VCaP (cell line): Measurements from ENCODE around the gene HRG.
"Not testable (repeated sequence)": the region's sequence is repeated elsewhere in the genome, so short reads cannot be mapped to it uniquely, and the experiment has no call there.

Experiments
- H3K27ac ChIP-seq: fragments of 450-650 bp; 2 replicates; pipeline ENCODE4 v1.5.1; 2017
- CTCF ChIP-seq: fragments of 450-650 bp; conservative IDR thresholded peaks from 2 replicates; pipeline ENCODE4 v1.5.1; 2017; ENCODE audit warnings: mild to moderate bottlenecking, moderate library complexity

The HRG gene

DNA sequence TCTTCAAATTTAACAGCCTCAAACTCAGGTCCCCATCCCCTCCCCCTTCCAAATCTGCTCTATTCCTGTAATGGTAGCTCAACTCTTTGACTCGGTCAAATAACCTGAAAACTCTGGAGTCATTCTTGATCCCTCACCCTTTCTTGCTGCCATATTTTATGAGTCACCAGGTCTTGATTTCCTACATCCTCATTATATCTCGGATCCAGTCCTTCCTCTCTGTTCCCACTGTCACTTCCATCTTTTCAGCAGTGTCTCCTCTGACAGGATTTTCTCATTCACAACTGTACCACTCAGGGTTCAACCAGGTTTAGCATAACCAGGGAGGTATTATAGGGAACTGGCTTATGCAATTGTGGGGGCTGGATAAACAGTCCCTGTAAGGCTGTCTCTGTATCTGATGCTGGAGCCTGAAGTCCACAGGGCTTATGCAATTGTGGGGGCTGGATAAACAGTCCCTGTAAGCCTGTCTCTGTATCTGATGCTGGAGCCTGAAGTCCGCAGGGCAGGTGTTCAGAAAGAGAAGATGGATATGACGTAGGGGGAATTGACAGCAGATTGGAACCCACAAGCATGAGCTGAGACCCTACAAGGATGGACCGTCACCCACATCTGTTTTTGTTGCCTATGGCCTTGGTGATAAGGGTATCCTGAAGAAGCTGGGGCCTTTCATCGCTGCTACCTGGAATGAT, 34.7 kb upstream of the HRG start:
- no peak overlapping the region for H3K27ac ChIP-seq
- TF ChIP-seq CTCF = no peak

DNA sequence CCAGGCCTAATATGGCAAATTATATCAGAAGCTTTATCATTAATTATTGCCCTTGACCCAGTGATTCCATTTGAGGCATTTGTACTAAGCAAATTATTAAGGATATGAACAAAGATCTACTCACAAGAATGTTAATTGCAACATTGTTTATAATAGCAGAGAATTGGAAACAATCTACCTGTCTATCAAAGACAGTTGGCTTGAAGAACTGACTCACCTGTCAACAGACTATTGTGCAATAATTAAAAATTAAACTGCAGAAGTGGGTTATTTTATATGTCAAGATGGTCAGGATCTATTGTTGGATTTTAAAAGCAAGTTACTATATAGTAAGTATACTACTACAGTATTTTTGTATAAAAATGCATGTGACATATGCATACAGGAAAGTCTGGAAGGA, 32.3 kb upstream of the HRG start:
- no peak for TF ChIP-seq CTCF
- H3K27ac ChIP-seq = no peak overlapping the region

- not testable (repeated sequence) for H3K27ac ChIP-seq
These were observed 31.6 kb upstream of the HRG start for GRCh38 chr3:186634207-186634606.

DNA sequence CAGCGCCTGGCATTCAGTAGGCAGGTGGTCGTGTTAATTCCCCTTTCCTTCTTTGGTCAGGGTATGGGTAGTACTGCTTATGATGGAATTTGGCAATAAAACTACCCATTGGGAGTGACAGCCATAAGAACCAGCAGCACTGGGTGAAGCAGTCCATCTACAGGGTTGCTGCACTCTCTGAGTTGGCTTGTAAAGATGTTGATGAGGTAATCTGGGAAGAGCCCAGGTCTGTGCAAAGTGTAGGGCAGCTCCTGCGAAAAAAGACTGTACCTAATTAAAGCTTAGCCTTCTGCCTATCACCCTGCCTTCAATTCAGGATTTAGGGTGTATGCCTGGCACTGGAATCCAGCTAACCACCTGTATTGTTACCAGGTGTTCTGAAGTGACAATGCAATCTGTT, 30.3 kb upstream of the HRG start:
- TF ChIP-seq CTCF = no peak
- no peak overlapping the region for H3K27ac ChIP-seq

DNA sequence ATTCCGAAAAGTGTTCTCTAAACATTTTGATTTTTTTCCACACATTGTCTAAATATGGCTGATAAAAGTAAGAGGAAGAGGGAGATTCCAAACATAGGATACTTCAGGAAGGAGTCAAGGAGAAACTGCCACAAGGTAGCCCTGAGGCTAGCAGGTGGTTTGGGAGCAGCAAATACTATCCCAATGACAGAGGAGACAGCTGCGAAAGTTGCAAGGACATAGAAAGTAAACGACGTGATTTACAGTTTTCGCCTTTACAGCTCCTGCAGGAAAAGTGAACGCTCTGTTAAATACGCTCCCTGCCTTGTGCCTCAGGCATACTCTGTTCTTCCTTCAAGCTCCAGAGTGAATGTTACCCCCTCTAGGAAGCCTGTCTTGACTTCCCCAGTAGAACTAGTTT, 29.3 kb upstream of the HRG start:
- H3K27ac ChIP-seq = no peak overlapping the region
- no peak for TF ChIP-seq CTCF

GRCh38 chr3:186637686-186638085, 28.1 kb upstream of the HRG start:
- H3K27ac ChIP-seq = no peak overlapping the region
- TF ChIP-seq CTCF = no peak

DNA sequence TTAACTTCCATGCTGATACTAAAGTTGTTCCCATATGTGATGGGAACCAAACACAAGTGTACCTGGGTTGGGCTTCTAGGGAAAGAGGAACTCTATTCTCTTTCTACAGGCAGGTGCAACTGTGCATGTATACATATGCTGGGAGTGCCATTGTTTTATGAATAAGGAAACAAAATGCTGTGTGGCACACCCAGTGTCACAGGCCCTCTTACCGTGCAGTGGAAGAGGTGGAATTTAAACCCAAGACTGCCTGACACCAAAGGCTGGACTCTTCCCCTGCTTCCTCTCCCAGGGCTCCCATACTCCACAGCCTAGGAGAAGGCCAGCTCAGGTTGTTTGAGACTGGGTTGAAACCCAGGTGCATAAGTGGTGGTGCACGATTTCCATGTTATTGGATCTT, 27.6 kb upstream of the HRG start:
- H3K27ac ChIP-seq = no peak overlapping the region
- no peak for TF ChIP-seq CTCF

DNA sequence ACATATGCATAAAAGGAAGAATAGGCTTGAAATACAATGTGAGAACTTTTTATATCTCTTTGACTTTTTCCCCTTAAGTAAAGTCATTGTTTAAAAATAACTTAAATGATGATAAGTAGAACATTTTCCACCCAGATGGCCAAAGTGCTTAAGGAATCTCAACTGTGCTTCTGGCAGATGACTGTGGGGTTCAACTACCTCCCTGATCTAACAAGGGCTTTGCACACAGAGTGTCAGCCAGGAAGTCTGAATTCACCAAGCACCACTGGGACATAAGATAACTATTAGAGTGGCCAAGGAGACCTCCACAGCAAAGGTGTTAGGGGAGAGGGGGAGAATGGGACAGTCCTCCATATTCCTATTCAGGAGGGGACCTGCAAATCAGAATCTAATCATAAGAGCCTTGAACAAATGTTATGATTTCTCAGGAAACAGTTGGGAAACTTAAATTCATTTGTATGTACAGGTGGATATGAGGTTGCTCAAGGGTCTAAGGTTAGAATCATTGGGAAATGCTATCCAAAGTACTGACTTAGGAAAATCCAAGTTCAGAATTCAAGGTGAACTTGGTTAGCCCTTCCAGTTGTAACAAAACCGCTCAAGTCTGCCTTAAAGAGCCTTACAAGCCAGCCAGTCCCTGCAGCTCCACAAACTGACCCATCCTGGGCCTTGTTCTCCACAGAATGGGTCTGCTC, 25.9 kb upstream of the HRG start, which contains the start of gene FETUB:
Gene FETUB, plus strand, starts transcription at position 622 of the 695 bp plus-strand sequence. Its CDS starts 62 bp downstream, at position 684.
- TF ChIP-seq CTCF = no peak
- no peak within 1 kb of the TSS for H3K27ac ChIP-seq
